ENCODE data around the gene ALPK3.
"Not testable (repeated sequence)": the region's sequence is repeated elsewhere in the genome, so short reads cannot be mapped to it uniquely, and the experiment has no call there.

Gene ALPK3

DNA sequence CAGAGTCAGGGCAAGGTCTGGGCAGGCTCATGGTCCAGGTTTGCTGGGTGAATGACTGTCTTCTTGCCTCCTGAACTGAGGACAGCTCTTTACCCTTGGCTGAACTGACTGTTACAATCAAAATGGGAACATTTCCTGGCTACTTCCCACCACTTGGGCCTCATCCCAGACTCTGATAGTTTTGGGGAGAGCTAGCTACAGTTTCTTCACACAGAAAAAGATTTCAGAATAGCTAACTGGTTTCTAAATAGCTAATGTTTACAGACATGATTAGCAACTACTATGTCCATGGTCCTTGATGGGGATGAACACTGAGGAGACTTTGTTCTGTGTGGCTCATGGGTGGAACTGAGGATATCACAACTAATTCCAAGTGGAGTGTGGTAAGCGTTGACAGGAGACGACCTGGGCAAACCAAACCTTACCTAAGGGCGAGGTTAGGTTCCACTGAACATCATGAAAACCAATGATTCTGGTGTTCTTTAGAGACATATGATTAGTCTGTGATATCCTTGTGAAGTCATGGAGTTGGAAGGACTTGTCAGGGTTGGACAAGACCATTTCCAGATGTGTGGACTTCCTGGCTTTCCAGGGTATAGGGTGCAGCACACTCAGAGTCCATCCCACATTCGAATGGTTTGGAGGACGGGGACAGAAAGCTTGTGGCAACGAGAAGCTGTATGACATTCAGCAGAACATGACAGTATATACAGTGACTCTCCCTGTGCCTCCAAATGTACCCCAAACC is 7.3 kb downstream of the ALPK3 start:
- no peak for DNase-seq

DNA sequence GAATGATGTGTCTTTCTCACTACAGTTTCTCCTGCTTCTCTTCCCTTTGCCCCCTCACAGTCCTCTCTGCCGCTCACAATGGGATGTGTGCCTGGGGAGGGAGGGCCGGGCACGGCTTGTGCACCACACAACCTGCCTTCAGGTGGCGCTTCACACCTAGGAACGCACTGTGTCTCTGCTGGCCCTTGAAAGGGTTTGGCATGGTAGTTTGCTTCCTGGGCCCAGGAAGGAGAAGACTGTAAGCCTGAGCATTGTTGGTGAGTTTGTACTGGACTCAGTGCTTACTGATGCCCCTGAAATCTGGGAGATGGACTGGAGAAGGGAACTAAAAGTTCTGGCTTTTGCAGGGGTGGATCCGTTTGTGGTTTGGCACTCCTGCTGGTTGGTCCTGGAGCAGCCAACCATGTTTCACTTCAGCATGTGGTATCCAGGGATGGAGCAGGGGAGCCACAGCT is 9.2 kb downstream of the ALPK3 start:
- no peak for DNase-seq

DNA sequence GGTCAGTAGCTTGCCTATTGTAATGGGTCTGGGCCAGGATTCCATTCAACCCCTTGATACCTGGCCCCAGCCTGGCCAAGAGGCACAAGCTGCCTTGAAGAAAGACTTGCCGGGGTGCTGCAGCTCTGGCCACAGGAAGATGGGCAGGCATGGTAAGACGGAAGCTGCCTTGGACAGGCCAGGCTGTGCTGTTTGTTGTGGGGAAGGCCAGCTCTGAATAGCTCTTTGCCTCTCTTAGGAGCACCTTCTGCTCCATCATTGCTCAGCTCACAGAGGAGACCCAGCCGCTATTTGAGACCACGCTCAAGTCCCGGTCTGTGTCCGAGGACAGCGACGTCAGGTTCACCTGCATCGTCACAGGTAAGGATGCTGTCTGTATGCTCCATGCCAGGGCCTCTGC is 10.1 kb downstream of the ALPK3 start:
- no peak for DNase-seq

DNA sequence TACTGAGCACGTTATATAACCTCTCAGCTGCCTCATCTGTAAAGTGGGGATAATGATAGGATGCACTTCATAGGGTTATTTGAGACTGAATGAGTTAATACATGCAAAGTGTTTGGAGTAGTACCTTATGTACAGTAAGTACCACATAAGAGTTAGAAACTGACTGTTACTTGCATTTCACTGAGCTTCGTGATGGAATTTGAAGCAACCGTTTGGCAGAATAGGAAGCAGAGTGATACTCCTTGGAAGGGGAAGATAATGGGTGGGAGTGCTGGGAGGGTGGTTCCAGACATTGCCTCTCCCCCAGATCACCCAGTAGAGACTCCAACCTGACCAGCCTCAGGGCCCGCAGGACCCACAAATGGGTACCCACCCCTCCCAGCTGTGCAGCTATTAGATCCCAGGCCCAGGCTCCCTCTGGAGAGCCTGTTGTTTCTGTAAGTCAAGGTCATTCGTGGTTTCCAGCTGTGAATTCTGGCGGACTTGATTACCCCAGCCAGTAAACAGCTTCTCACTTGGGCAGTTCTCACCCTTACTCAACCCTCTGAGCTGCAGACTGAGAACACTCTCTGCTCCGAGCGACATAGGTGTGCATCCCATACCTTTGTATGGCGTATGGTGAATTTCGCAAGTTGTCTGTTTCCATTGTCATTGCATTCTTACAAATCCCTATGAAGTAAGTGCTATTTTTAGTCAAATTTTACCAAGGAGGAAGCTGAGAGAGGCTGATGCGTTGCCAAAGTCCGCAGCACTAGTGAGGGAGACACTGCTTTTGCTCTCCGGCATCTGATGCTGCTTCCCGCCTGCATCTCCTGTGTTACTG is 11.1 kb downstream of the ALPK3 start:
- no peak for DNase-seq

DNA sequence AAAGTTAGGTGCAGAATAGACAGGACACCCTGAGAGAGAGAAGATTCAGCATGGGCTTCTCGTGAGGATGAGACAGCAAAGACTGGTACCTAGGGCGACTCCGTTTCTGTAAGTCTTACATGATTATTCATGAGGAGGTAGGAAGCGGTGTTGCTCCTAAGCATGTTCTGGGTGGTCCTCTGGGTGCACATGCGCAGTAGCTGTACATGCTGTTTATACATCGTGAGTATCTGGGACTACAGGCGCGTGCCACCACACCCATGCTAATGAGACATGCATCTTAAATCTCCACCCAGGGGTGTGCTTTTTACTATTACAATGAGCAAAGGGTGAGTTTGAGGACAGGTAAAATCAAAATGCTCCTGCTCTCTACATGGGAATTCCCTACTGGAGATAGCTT is 12.3 kb downstream of the ALPK3 start:
- DNase-seq: no peak

DNA sequence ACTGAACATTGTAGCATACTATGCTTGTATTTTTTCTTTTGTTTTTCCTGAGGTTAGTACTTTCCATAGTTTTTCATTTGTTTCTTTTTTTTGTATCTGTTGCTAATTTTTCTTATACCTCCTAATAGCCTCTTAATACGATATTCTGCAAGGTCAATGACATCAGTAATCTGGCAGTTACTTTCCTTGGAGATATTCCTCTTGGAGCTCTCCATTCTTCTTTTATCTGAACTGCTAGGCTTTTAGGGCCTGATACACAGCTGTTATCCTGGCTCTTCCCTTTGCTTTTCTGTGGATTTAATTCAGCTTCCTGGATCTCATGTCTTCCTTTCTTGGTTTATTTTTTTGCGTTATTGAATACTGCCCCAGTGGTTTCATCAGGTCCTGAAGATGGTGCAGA is 12.9 kb downstream of the ALPK3 start:
- DNase-seq: no peak

DNA sequence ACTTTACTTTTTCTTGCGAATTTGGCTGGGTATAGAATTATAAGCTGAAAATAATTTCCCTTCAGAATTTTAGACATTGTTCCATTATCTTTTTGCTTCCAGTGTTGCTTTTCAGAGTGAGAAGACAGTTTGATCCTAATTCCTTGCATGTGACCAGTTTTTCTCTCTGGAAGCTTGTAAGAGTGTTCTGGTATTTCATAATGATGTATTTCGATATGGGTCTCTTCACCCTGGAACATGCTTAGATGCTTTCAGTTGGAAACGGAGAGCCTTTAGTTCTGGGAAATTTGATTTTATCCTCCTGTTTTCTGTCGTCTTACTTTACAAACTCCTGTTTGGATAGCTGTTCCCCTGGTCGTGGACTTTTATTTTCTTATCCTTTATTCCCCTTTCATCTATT is 13.9 kb downstream of the ALPK3 start:
- DNase-seq: no peak

DNA sequence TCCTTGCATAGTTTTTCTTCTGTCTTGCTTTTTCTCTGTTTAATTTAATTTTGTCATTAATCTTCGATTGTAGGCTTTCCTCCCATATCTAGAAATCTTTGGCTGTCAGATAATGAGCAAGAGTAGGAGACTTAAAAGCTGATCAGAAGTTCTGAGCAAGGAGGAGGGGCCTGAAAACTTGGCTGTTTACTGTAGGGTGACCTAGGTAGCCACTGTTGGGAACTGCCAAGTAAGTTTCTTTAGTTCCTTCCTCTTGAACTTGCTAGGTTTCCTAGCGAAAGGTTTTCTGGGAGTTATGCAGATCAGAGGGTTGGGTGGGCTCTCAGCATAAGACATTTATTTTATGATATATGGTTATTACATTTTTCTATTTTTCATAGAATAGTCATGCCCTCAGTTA is 14.5 kb downstream of the ALPK3 start:
- DNase-seq: no peak

DNA sequence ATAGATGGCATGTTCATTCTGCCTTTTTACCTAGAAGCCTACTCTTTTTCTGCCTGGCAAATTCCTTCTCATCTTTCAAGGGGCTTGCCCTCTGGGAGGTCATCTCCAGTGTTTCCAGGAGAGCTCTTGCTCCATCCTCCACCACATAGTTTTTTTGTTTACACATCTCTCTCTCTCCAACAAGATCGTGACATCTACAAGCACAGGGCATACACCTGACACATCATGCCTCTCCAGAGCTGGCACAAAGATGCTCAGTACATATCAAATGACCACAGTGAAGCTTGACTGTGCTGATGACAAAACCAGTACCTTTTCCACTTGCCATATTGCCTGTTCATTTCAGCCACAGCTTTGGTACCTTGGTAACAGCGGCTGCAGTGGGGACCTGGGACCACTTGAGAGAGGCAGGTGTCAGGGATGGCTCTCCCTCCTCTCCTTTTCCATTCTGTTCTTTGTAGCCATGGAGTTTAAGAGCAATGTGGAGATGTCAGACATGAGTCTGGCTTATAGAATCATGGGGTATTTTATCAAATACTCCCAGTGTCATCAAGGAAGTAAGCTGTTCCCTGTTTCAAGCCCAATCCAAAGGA is 15.4 kb downstream of the ALPK3 start:
- no peak for DNase-seq

DNA sequence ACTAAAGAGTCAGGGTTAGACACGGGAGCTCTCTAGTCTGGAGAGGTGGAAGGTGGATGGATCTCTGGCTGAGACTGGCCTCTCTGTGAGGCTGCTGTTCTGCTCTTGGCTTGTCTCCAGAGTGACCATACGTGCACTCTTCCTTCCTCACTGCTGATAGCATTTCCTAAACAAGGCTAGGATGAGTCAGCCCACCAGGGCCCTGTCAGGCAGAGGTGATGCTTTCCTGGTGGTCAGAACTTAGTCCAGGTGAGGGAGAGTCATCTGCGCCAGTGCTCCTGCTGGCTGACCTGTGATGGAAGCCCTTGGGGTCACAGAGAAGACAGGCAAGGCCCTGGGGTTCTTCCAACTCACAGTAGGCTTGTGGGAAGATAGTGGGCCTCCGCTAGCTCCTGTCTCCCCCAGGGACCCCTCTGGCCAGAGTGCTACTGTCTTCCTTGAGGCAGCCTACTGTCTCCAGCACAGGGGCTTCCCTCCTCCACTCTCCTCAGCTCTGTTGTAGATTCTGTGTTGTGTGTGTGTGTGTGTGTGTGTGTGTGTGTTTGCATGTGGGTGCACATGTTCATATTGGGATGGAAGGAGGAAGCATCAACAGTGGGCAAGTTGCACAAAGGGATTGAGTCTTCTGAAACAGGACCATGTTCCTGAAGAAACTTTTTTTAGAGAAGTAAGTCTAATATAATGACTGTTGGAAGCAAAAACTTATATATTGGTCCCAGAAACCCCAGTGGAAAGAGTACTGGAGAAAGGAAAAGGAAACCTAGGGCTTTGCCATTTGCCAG is 16.5 kb downstream of the ALPK3 start:
- no peak for DNase-seq

DNA sequence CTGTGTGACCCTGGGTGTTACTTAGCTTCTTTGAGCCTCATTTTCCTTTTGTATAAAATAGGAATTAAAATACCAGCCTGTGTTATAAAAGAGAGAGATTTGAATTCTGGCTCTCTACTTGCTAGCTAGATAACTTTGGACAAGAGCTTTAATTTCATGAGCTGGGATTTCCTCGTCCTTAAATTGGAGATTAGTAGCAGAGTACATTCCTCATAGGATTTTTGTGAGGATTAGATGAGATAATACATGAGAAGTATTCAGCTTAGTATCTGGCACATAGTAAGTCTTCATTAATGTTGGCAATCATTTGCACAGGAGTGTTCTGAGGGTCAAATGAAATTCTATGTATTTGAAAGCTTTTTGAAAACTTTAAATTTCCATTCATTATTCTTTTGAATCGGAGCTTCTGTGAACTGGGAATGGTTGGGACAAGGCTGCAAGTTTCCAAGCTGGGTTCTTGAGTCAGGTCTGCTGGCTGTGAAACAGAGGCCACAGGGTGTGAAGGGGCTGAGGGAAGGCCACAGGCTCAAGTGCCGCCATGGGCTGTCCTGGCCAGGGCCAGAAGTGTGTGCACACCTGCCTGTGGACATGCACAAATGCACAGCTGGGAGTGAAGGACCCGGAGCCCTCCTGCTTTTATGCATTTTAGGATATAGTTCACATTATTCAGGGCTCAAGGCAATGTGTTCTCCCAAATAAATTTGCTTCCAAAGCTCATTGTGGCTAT is 17.2 kb downstream of the ALPK3 start:
- no peak for DNase-seq

DNA sequence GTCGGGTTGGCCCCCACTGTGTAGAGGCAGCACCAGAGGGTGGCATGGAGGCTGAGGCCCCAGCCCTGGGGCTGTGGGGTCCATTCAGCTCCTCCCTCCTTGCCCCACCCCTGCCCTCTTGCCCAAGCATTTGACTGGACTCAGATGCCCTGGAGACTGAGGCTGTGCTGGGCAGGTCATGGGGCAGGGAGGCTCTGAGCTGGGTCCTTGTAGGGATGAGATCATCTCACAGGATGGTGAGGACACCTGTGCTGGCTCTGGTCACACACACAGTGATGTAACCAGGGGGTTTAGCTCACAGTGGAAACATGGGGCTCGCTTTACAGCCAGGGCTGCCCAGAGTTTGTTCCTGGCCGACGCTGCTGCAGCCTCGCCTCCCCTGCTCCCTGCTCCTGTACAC is 17.8 kb downstream of the ALPK3 start:
- DNase-seq: no peak

DNA sequence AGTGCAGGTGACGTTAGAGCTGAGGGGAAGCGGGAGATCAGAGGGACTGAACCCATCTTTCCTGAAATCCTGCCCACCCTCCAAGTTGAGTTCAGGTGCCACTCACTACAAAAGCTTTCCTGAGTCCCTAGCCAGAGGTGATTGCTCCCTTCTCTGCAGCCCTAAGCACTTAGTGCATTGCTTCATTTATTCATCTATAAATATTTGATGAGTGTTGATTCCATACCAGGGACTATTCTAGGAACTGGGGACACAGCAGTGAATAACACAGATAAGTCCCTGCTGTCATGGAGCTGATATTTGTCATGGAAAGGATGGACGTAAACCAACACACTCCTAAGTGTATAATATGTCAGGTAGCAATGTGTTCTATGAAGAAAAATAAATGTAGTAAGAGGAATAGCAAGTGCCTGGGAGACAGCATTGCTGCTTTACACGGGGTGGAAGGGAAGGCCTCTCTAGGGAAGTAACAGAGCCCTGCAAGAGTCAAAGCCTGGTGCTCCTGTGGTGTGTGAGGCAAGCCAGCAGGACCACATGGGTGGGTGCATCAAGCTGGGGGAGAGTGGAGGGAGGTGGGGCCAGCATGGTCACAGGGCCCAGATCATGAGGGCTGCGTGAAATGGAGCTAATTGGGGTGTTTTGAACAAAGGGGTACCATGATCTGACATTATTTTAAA is 18.6 kb downstream of the ALPK3 start:
- DNase-seq: no peak

DNA sequence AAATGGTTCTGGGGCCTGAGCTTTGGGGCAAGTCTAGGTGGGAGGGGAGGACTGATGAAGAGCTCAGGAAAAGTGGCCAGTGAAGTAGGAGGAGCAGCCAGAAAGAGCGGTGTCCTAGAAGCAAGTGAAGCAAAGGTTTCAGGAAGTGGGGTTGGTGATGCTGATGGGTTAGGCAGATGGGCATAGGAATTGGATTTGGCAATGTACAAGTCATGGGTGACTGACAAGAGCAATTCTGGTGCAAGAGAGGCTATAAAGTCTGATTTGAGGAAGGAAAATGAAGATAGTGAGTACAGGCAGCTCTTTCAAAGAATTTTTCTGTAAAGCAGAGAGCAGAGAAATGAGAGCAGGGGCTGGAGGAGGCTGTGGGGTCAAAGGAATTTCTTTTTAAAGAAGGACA is 19.7 kb downstream of the ALPK3 start:
- no peak for DNase-seq

DNA sequence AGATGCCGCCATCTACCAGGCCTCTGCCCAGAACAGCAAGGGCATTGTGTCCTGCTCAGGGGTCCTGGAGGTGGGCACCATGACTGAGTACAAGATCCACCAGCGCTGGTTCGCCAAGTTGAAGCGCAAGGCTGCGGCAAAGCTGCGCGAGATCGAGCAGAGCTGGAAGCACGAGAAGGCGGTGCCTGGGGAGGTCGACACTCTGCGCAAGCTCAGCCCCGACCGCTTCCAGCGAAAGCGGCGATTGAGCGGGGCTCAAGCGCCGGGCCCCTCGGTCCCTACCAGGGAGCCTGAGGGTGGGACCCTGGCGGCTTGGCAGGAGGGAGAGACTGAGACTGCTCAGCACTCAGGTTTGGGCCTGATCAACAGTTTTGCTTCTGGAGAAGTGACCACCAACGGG is 22.6 kb downstream of the ALPK3 start:
- DNase-seq: no peak

DNA sequence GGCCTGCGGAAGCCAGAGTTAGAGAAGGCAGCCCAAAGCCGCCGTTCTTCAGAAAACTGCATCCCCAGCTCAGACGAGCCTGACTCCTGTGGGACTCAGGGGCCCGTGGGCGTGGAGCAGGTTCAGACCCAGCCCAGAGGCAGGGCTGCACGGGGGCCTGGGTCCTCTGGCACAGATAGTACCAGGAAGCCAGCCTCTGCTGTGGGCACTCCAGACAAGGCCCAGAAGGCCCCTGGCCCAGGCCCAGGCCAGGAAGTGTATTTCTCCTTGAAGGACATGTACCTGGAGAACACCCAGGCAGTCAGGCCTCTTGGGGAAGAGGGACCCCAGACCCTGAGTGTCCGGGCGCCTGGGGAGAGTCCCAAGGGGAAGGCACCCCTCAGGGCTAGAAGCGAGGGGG is 23.1 kb downstream of the ALPK3 start:
- no peak for DNase-seq

DNA sequence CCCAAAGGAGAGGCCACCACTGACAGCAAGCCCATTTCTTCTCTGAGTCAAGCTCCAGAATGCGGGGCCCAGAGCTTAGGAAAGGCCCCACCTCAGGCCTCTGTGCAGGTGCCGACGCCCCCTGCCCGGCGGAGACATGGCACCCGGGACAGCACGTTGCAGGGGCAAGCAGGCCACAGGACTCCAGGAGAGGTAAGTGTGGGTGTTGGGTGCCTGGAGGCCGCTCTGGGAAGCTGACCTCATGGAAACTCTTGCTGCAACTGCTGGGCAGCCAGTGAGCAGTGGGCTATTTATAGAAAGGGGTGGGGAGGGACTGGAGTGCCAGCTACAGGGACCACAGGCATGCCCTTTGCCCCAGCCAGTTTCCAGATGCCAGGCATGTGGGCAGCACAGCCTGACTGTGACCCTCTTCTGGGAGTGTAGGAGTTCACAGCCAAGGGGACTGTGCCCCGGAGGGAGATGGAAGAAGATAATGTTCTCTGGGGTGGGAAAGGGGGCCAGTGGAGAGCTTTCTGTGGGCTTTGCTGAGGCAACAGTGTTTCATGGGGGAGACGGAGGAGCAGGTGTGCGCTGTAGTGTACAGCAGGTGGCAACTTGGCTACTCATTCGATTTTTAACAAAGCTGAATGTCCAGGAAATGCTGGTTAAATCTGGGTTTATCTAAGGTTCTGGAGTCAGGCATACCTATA is 23.7 kb downstream of the ALPK3 start:
- DNase-seq: no peak

DNA sequence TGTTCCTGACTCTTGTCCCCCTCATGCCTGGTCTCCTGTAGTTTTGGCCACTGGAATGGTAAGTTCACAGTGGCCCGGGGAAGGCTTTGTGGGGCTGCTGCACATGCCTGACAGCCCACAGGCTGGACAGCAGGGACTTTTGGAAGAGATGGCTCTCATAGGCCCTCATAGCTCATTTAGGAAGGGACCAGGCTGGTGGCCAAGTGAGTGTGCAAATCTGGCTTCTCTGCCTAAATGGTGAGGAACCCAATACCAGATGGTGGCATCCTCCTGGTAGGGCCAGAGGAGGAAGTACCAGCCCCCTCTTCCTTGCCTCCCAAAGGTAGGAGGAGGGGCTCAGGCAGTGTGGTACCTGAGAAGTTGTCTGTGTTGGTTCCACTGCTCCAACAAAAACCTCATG is 25.6 kb downstream of the ALPK3 start:
- DNase-seq: no peak

DNA sequence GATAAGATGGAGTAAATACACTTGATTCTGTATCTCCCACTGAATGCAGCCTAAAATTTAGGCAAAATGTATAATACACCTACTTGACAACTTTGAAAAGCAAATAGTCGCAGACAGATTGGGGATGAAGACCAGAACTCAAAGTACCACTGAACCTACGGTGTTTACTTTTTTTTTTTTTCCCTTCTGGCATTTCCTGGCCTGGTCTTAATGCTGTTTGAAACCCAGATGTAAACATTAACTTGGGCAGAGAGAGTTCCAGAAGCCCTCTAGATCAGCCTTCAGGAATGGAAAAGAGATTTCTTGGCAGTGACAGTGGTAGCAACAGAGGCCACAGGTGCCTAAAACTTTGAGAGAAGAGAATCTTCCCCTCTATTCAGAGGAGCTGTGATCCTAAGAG is 27.8 kb downstream of the ALPK3 start:
- DNase-seq: no peak

DNA sequence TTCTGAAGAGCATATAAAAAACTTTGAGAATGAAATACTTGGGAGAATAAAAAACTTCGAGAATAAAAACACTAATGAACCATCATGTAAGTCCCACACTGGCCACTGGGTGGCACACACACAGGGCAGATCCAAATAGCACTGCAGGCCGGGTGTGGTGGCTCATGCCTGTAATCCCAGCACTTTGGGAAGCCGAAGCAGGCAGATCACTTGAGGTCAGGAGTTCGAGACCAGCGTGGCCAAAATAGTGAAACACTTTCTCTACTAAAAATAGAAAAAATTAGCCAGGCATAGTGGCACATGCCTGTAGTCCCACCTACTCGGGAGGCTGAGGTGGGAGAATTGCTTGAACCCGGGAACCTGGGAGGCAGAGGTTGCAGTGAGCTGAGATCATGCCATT is 28.5 kb downstream of the ALPK3 start:
- DNase-seq: not testable (repeated sequence)

DNA sequence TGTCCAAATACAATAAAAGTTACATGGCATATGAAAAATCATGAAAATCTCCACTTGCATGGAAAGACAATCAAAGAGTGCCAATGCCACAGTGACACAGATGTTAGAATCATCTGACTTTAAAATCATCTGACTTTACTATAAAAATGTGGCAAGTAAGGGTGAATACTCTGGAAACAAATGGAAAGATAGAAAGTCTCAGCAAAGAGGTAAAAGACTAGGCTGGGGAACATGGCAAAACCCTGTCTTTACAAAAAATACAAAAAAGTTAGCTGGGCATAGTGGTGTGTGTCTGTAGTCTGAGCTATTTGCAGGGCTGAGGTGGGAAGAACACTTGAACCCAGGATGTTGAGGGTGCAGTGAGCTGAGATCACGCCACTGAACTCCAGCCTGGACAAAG is 29.1 kb downstream of the ALPK3 start:
- no peak for DNase-seq
